K562 (cell line): ENCODE data around the gene ZNF358. TPM values are rescaled to one million over a fixed set of nuclear protein-coding genes. Genes with fewer than 3 reads are reported as not detected.

Experiments used
- ARHGAP35 ChIP-seq: fragments of 450-650 bp; IDR thresholded peaks from 2 replicates; pipeline ENCODE4 v1.6.1; 2018; ENCODE audit not compliant: partially characterized antibody
- ATF7 ChIP-seq: fragments of 450-650 bp; IDR thresholded peaks from 2 replicates; pipeline ENCODE4 v1.7.1; 2014; ENCODE audit warnings: mild to moderate bottlenecking, moderate library complexity
- CBX3 ChIP-seq, 2 experiments: IDR thresholded peaks; 1 replicate in 1 of 2; 2 replicates in 1 of 2; pipeline ENCODE4 v1.6.1; 2012; ENCODE audit warnings: inconsistent platforms in 2 of 2, low read length in 2 of 2, borderline replicate concordance in 1 of 2, control low read depth in 1 of 2
- HDAC2 ChIP-seq: fragments of 450-650 bp; IDR thresholded peaks from 2 replicates; pipeline ENCODE4 v1.6.1; 2016; ENCODE audit warnings: mild to moderate bottlenecking
- HMBOX1 ChIP-seq: sonication (generic); IDR thresholded peaks from 2 replicates; pipeline ENCODE4 v1.6.1; 2016
- HMGN3 ChIP-seq: IDR thresholded peaks from 2 replicates; pipeline ENCODE4 v1.6.1; 2011; ENCODE audit warnings: borderline replicate concordance, low read depth, mild to moderate bottlenecking, mixed read lengths, low read length; ENCODE audit not compliant: insufficient read length; ENCODE audit errors: extremely low read depth
- MCM5 ChIP-seq: fragments of 450-650 bp; IDR thresholded peaks from 2 replicates; pipeline ENCODE4 v1.6.1; 2016; ENCODE audit warnings: low read depth
- MXI1 ChIP-seq: IDR thresholded peaks from 2 replicates; pipeline ENCODE4 v1.6.1; 2011; ENCODE audit warnings: low read depth, mild to moderate bottlenecking, improper control_type of control experiment, low read length
- RBFOX2 ChIP-seq: fragments of 200-400 bp; formaldehyde crosslinking; IDR thresholded peaks from 2 replicates; pipeline ENCODE4 v1.6.1; 2017; ENCODE audit warnings: low read depth, mild to moderate bottlenecking, low read length, moderate library complexity
- REST ChIP-seq, 2 experiments: fragments of 450-650 bp; formaldehyde crosslinking in 1 of 2; IDR thresholded peaks; 2 replicates each; pipeline versions ENCODE4 v1.4.0 to v1.6.1; 2014 to 2020; ENCODE audit warnings: mild to moderate bottlenecking in 2 of 2, borderline replicate concordance in 1 of 2, low read depth in 1 of 2
- SAP30 ChIP-seq: fragments of 200-600 bp; sonication (generic); IDR thresholded peaks from 2 replicates; pipeline ENCODE4 v1.6.1; 2012; ENCODE audit warnings: borderline replicate concordance, low read depth, mild to moderate bottlenecking, moderate library complexity, low read length, control low read depth, inconsistent platforms; ENCODE audit not compliant: insufficient read depth, poor library complexity, severe bottlenecking
- SPI1 ChIP-seq: IDR thresholded peaks from 2 replicates; pipeline ENCODE4 v1.6.1; 2011; ENCODE audit warnings: low read depth, low read length, control low read depth, borderline replicate concordance
- TEAD4 ChIP-seq, 2 experiments: sonication (generic) in 1 of 2; formaldehyde crosslinking in 1 of 2; IDR thresholded peaks; 2 replicates each; pipeline versions ENCODE4 v1.6.1 to v1.8.0; 2012 to 2022; ENCODE audit warnings: borderline replicate concordance in 1 of 2, inconsistent platforms in 1 of 2, low read length in 1 of 2, mild to moderate bottlenecking in 1 of 2, missing genetic modification reagents in 1 of 2
- TOE1 ChIP-seq, 2 experiments: fragments of 450-650 bp in 1 of 2; sonication (generic) in 1 of 2; formaldehyde crosslinking in 1 of 2; IDR thresholded peaks; 2 replicates each; pipeline versions ENCODE4 v1.7.1 to v1.8.0; 2016 to 2022; ENCODE audit warnings: borderline replicate concordance in 2 of 2, mild to moderate bottlenecking in 2 of 2, antibody characterized with exemption in 1 of 2, inconsistent platforms in 1 of 2, low read depth in 1 of 2, missing genetic modification reagents in 1 of 2, moderate library complexity in 1 of 2
- YY1 ChIP-seq, 3 experiments: IDR thresholded peaks; 2 replicates each; pipeline ENCODE4 v1.6.1; 2011; ENCODE audit warnings: low read length in 2 of 3, mild to moderate bottlenecking in 2 of 3, moderate library complexity in 2 of 3, borderline replicate concordance in 1 of 3, control low read depth in 1 of 3, low read depth in 1 of 3; ENCODE audit not compliant: insufficient read depth in 3 of 3, insufficient replicate concordance in 2 of 3, control insufficient read depth in 1 of 3, insufficient read length in 1 of 3; ENCODE audit errors: extremely low read depth in 1 of 3
- ZNF444 ChIP-seq: fragments of 250-450 bp; sonication (Bioruptor Pico); IDR thresholded peaks from 2 replicates; pipeline ENCODE4 v1.4.0; 2020; ENCODE audit warnings: mild to moderate bottlenecking, moderate library complexity
- polyA plus RNA-seq, 8 experiments: library from polyadenylated mRNA; depleted of rRNA in 4 of 8; stranded (reverse) in 5 of 8; unstranded in 3 of 8; fragments of >200 nt; fragmentation: Nextera tagmentation in 2 of 8; fragmentation: Illumina TruSeq in 1 of 8; extraction: Ambion mirVana in 2 of 8; extraction: Trizol in 1 of 8; gene quantifications; 2 replicates each; pipeline versions ENCODE4 v1.2.1 to v1.2.3, GENCODE V29; 2011 to 2014; ENCODE audit warnings: inconsistent platforms in 1 of 8, missing spikeins in 1 of 8
- total RNA-seq, 7 experiments: library from RNA; depleted of rRNA in 6 of 7; stranded (reverse); fragments of >200 nt in 6 of 7; fragmentation: Illumina TruSeq in 2 of 7; extraction: Trizol in 2 of 7; gene quantifications; 2 replicates each; pipeline versions ENCODE4 v1.2.1 to v1.2.3, GENCODE V29; 2011 to 2021; ENCODE audit warnings: low replicate concordance in 1 of 7

ZNF358 gene
- total and polyA plus RNA-seq, 9 of the 15 experiments (the other 6 are each of a cell fraction or from before 2014, with no cell fraction given), result 0.04 to 17.2 (median 4.9) TPM

GRCh38 chr19:7505682-7506384, 10.1 kb upstream of the ZNF358 start (continued):
- TF ChIP-seq HMGN3 (no peak), RBFOX2 (peak; percentile 56; the same call in 1 of the 2 replicates), MXI1 (peak; percentile 78), ATF7 (peak; percentile 11; the same call in 1 of the 2 replicates), SPI1 (no peak), CBX3 (IDR thresholded peaks at IDR 0.05; ENCODE audit: borderline replicate concordance in 1 of 2, low read length in 2 of 2) (no peak), HMBOX1 (no peak), ZNF444 (CRISPR knock-in tag) (no peak), MCM5 (no peak), TOE1 (IDR thresholded peaks at IDR 0.05; ENCODE audit: borderline replicate concordance) (peak; percentile 79), TOE1 (CRISPR knock-in tag; IDR thresholded peaks at IDR 0.05; ENCODE audit: borderline replicate concordance, low read depth) (no peak), YY1 (IDR thresholded peaks at IDR 0.05; ENCODE audit: borderline replicate concordance in 1 of 3, control insufficient read depth in 1 of 3, extremely low read depth in 1 of 3, insufficient read depth in 3 of 3, insufficient read length in 1 of 3, insufficient replicate concordance in 2 of 3, low read depth in 1 of 3, low read length in 2 of 3) (no peak), ARHGAP35 (no peak), HDAC2 (peak; percentile 80), TEAD4 (IDR thresholded peaks at IDR 0.05; ENCODE audit: low read length) (peak; percentile 30; the same call in 1 of the 2 replicates), TEAD4 (CRISPR knock-in tag; IDR thresholded peaks at IDR 0.05; ENCODE audit: borderline replicate concordance) (no peak), REST (IDR thresholded peaks at IDR 0.05; ENCODE audit: borderline replicate concordance) (peak; percentile 92), REST (CRISPR knock-in tag; IDR thresholded peaks at IDR 0.05; ENCODE audit: low read depth) (peak; percentile 91), SAP30 (peak; percentile 75)
